ENCODE measurements around the gene CLRN1.
A peak's percentile ranks its signal among the peaks of the same experiment; 100 is the strongest.
"Not testable (repeated sequence)": the region's sequence is repeated elsewhere in the genome, so short reads cannot be mapped to it uniquely, and the experiment has no call there.

Gene CLRN1, protein sequence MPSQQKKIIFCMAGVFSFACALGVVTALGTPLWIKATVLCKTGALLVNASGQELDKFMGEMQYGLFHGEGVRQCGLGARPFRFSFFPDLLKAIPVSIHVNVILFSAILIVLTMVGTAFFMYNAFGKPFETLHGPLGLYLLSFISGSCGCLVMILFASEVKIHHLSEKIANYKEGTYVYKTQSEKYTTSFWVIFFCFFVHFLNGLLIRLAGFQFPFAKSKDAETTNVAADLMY

GRCh38 chr3:150972366-150973071 is at the start of gene CLRN1:
CLRN1 (minus strand) TSS chr3:150972727; CDS start chr3:150972708, 19 bp downstream.
- DNase-seq = no peak

DNA sequence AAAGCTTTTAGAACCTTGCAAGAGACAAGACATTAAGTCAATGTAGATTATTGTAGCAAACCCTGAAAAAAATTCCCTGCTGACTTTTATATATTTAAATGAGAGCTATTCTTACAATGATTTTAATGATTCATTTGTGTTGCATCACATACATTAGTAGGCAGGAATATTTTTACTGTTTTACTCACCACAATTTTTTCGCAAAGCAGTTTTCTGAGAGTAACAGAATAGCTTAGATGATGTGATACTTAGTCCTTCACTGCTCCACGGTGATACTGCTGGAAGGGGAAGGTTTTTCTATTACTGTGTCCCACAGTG is 43.9 kb upstream of the CLRN1 start:
- no peak for DNase-seq

DNA sequence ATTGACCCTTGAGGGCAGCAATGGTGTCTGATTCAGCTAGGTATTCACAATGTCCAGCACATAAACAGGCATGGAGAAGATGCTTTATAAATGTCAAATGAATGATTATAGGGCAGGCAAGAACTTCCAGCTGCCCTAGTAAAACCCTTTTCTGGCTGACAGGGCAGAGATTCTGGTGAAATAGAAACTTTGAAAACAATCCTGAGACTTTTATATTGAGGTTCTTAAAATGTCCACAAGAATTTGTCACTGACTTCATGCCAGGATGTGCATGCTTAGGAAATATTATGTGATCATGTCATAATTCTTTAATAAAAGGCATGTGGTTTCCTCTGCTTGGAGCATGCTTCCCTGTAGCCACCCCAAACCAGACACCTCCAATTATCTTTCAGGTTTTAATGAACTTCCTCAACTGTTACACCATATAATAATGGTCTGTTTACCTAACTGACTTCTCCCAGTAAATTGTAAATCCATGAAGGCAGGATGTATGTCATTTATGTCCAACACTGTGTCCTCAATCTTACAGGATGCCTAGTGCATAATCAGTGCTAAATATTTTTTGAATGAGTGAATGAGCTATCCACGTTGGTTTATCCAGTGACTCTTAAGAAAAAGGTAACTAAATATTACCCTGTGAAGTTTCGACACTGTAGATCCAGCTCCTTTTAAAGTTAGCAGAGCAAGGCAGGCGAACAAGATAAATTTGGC is 43.4 kb upstream of the CLRN1 start:
- DNase-seq = no peak

GRCh38 chr3:151015181-151015580 is 42.7 kb upstream of the CLRN1 start:
- no peak for DNase-seq

DNA sequence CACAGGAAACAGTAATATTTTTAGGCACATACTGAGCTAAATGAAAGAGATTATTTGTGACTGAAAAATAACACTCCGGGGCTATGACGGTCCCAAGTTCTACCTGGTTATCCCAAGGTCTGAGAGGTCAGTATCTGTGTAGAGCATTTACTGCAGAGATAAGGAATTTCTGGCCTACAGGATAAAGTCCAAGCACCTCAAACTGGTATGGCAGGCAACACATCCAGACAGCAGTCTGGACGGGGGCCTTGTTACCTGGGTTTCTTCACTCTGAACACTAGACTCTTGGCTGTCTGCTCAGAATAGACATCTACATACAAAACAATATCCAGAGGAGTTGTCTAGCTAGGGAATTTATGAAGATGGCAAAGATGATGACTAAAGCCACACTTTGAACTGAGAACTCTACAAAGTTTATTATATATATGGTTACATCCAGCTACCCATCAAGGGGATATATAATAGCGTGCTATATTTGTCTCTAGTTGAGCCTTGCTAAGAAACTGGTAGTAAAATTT is 42.0 kb upstream of the CLRN1 start:
- DNase-seq = no peak

DNA sequence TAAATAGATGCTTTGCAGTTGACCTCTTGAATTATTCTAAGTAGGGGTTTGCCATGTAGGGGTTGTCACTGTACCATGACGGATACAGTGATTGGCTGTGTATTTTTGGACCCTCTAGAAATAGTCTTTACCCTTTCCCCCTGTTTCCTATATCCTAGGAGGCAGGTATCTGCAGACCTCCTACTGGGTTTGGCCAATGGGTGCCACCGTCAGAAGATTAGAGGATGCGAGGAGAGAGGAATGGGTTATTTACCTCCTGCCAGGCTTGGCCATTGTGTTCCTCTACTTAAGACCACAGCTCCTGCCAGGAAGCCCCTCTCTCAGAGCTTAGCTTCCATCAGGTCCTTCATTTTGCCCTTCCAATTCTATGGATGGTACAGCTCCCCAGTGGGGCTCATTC is 40.2 kb upstream of the CLRN1 start:
- DNase-seq = no peak

- DNase-seq = no peak
Observed at GRCh38 chr3:151011427-151011826, 38.9 kb upstream of the CLRN1 start.

GRCh38 chr3:151009981-151010380 is 37.5 kb upstream of the CLRN1 start:
- DNase-seq = no peak

GRCh38 chr3:151009430-151009829 is 36.9 kb upstream of the CLRN1 start:
- no peak for DNase-seq

GRCh38 chr3:151008699-151009098 is 36.2 kb upstream of the CLRN1 start:
- peak in 1 of 58 donors; percentile 2 for DNase-seq

GRCh38 chr3:151003768-151004134 is 31.2 kb upstream of the CLRN1 start:
- DNase-seq = no peak

DNA sequence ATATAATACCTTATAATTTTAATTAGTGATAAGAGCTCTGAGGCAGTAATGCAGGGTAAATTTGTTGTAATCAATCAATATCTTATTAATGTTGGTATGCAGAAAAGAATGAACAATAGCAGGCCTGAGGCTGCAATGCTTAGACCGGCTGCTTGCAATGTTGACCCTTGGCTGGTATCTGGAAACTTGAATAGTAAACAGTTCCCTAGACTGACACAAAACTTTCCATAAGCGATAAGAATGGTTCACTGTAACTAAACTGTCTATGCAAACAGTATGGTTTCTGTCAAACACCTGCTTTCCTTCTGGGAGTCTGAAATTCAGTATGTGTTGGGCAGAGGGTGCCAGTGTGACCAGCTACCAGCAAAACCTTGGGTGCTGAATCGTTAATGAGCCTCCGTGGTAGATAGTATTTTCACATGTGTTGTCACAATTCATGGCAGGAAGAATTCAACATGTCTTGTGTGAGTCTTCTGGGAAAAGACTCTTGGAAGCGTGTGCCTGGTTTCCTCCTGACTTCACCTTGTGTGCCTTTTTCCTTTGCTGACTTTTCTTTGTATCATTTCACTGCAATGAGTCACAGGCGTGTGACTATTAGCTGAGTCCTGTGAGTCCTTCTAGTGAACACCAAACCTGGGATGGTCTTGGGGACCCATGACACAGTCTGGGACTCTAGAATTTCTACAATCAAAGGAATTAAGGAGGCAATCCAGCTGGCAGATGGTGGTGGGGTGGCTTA is 30.7 kb upstream of the CLRN1 start:
- no peak for DNase-seq

DNA sequence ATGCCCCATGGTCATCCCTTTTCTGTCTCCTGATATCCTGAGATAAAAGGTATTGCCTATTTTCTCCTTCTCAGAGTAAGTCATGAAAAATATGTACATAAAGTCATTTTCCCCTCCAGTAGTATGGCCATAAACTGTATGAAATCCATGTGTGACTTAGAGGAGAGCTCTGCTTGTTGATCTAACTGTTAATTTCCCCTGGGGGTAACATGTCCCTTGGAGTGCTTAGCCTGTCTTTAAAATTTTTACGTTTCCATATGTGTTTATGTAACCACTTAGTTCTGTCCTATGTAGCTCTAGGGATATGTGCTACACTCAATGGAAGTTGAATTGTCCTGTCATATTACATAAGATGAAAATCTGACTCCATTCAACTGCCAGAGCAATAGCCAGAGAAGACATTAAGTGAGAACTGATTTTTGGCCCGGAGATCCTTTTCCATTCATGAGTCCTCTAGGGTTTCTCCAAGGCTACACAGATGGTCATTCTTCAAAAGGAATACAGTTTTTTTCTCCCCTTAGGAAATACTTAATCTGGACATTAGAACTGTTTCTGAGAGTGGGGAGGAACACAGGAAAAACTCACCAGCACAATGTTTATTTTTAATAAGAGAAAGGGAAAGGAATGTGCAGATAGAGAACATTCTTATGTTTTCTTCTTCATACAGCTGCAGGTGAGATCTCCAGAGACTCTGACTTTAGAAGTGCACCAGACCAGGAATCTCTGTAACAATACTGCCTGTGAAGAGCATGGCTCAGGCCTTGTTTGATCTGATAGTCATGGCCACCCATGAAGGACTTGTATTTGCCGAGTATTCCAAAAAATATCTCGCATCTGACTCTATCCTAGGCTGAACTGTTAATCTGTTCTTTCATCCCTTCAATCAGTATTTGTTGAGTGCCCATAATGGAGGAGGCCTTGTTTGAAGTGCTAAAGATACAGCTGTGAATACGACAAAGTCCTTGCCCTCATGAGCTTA is 29.8 kb upstream of the CLRN1 start:
- no peak for DNase-seq

GRCh38 chr3:150998996-150999395 is 26.5 kb upstream of the CLRN1 start:
- no peak for DNase-seq

DNA sequence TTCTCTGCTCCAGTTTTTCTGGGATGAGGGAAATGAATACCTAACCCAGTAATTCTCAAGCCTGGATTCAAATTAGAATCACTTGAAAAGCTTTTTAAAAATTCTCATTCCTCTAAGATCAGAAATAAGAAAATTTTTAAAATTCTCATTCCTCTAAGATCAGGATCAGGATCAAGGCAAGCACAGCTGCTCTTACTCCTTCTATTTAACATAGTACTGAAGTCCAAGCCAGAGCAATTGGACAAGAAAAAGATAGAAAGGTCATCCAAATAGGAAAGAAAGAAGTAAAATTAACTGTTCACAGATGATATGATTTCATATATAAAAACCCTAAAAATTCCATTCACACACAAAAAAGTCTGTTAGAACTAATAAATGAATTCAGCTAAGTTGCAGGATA is 24.2 kb upstream of the CLRN1 start:
- DNase-seq = no peak

GRCh38 chr3:150995510-150995909 is 23.0 kb upstream of the CLRN1 start:
- DNase-seq = no peak

GRCh38 chr3:150989208-150989607 is 16.7 kb upstream of the CLRN1 start:
- DNase-seq = no peak

- DNase-seq = not testable (repeated sequence)
Observed at GRCh38 chr3:150988395-150988794, 15.9 kb upstream of the CLRN1 start.

DNA sequence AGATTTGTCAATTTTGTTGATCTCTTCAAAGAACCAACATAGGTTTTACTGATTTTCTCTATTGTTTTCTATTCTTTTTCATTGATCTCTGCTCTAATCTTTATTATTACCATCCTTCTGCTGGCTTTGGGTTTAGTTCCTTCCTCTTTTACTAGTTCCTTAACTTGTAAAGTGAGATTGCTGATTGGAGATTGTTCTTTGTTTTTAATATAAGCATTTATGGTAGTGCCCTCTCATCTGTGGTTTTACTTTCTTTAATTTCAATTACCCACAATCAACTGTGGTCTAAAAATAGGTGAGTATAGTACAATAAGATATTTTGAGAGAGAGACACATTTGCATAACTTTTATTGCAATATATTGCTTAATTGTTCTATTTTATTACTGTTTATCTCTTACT is 13.2 kb upstream of the CLRN1 start:
- DNase-seq = no peak

- DNase-seq = no peak
Observed at GRCh38 chr3:150984066-150984465, 11.5 kb upstream of the CLRN1 start.

Measured in anterior cingulate cortex (tissue), 58 donors.